Activated CD8-positive, alpha-beta memory T cell treated with anti-CD3 and anti-CD28 coated beads for 36 hours (primary cell): ENCODE data around the gene IFIH1. TPM values are rescaled to one million over a fixed set of nuclear protein-coding genes. Genes with fewer than 3 reads are reported as not detected.

ENCODE experiments used
- CTCF ChIA-PET: fragments of 350-600 bp; sonication (Branson Sonifier 250); formaldehyde crosslinking; loops from one replicate; lab custom pipeline; 2021; ENCODE audit warnings: antibody characterized with exemption; lab: Charles Lee
- POLR2A ChIA-PET: fragments of 350-600 bp; sonication (Branson Sonifier 250); formaldehyde crosslinking; loops from one replicate; lab custom pipeline; 2021; ENCODE audit warnings: antibody characterized with exemption; lab: Charles Lee
- total RNA-seq, 2 experiments: library from RNA; stranded (reverse); gene quantifications; one replicate each; pipeline ENCODE4 v1.2.3, GENCODE V29; 2021

IFIH1 gene
- total RNA-seq: 10 to 100 TPM; 15.8 TPM

DNA sequence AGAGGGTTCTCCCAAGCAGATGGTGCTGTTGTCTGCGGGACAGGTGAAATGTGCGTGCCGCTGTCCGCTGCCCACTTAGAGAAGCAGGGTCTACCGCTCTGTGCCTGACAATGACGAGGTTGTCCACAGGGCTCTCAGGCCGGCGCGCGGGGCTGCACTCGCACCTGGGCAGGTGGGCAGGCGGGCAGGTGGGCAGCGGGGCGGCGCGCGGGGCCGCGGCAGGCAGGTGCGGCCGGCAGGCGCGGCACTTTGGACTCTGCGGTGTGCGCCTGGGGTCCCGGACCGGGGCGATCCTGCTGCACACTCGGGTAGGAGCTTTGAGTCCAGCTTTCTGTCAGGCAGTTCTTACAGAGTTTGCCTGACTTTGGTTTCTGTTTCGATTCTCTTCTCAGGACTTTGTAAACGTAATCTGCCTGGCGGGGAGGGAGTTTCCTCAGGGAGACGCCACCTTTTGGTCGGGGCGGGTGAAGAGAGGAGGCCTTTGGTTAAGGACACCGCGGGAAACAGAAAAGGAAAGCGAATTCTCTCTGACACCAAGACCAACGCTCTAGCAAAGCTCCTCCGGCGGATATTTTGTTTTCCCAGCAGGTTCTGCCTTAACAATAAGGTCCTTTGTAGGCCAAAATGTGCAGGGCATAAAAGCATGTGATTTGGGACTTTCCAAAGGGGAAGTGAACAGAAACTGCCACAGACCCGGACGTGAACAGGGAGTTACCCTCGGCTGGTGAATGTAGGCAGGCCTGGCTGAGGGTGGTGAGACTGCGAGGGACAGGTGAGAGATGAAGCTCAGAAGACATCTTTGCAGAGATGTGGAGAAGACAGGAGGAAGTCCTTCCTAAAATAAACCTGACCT lies at the start of gene IFIH1:
IFIH1 (minus strand) TSS at position 357 of the 853 bp plus-strand sequence. CDS start 377 bp downstream, outside the sequence.
- ChIA-PET POLR2A (no interaction called here), CTCF (interaction anchor here (0.6 to 1.5 kb wide), 4 partner anchors 20 to 1261 kb away, joined by 3 to 4 read pairs (median 3); no protein-coding TSS in a partner anchor)

DNA sequence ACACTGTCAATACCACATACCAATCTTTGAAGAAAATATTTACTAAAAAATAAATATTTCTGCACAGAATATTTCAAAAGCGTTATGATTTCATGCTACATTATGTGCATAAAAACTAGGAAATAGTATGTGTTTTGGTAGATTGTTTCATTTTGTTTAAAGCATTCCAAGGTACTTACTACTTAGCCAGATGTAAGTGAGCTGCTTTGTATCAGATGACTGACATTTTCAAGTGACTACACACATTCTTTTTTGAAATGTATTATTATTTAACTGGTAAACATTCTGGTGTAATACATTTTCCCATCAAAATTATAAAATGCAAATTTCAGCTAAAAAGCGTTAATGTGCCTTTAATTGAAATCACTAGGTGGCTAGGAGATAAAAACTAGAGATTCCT lies 46.9 kb upstream of the IFIH1 start:
- CTCF ChIA-PET: no interaction called here
- POLR2A ChIA-PET: no interaction called here

DNA sequence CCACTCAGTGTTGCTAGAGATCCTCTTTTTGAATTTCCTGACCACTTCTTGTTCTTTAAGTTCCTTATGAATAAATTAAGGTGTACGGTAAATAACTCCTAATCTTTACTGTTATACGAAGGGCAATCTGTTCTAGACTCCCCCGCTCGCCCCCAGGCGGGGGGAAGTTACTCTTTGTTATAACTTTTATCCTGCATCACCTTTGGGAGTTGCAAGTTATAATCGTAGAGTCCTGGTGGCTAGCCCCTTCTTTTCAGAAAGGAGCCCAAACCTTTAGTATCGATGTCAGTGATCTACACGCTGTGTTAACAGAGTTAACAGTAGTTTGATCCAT lies 26.1 kb upstream of the IFIH1 start:
- CTCF ChIA-PET: no interaction called here
- POLR2A ChIA-PET: no interaction called here

DNA sequence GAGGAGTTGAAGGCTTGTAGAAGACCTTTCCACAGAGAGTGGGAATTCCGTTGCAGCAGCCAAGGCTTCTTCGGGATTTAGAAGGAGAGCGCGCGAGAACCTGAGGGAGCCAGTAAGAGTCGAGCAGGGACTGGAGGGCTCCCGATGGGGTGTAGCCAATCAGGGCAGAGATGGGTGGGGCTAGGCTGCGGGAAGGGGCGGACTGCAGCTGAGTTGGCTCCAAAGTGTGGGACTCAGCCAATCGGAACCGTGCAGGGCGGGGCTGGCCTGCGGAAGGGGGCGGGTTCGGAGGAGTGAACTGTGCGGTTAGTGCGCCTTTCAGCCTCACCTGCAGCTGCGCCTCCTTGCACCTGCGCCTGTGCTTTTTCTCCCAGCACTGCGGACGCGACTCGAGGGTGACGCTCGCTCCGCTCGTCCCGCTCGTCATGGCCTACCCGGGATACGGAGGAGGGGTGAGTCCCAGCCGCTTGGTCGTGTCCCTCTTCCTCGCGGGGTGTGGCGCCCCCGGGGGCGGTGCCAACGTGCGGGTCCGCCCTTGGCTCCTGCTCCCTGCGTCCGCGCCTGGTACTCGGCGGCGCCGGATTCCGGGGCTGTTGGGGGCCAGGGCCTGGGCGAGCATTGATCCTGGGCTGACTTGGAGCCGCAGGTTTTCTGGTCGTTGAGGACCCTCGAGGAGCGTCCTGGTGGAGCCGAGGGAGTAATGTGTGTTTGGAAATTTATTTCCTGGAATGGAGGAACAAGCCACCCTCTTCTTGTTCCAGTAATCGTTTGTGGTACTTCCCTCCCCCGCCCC lies 25.5 kb upstream of the IFIH1 start, which contains the start of gene GCA:
GCA (plus strand) TSS at position 309 of the 793 bp plus-strand sequence; CDS start at position 426, 117 bp downstream.
- CTCF ChIA-PET: no interaction called here
- POLR2A ChIA-PET: no interaction called here

DNA sequence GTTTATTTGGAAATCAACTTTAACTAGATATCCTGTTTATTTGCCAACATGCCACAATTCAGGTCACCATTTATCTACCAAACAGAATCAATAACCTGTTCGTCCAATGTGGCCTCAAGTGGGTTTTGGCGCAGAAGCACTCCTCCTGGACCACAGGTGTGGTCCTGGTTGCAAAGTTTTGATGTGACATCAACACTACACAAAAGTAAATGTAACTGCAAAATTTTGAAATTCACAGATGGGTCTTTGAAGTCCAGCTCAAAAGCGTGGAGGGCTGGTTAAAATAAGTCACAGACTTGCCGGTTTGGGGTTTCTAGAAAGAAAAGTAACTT lies 25.0 kb upstream of the IFIH1 start:
- CTCF ChIA-PET: no interaction called here
- POLR2A ChIA-PET: no interaction called here

DNA sequence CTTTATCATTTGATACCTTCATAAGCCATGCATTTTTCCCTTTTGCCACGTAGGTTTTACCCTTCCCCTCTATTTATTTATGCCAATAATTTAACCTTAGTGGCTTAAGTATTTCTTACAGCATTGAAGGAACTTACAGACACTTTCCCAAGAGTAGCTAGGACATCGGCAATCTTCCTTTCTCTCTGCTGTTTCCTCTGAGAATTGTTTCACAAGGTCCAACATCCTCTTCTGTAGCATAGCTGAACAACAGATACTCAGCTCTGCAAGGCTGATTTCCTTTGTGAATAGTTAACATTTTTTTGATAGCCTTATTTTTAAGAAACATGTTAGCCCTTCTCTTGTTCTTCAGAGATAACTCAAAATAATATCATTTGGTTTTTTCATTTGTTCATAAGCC lies 24.4 kb upstream of the IFIH1 start:
- ChIA-PET CTCF (no interaction called here), POLR2A (no interaction called here)

DNA sequence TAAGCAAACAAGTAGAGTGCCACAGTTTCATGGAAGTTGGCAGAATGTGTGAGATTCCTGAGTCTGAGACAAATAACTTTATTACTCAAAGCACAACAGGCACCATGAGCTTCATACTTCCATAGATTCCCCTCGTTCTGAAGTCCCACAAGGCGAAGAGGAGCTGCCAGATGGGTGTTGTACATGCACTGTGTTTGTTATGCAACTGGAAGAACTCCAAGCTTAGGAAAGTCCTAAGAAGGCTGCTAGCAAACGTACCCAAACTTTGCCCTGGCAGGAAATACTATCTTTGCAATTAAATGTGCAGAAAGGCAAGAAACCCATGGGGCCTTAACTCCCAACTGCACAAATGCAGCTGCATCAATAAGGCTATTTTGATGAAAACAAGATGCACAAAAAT lies 23.8 kb upstream of the IFIH1 start:
- ChIA-PET POLR2A (no interaction called here), CTCF (no interaction called here)

DNA sequence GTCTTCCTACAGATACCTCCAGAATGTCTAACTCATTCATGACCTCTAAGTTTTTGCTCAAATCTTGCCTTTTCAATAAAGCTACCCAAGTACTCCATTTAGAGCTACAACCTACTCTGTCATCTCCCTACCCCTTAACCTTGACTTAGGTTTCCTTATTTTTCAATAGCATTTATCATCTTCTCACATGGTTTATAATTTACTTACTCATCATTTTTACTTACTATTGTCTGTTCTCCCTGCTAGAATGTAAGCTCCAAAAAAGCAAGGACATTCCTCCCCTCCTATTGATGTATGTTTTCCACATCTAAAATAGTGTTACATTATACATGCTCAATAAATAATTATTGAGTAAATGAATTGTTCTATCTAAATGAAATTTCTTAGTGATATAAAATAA lies 22.3 kb upstream of the IFIH1 start:
- CTCF ChIA-PET: no interaction called here
- POLR2A ChIA-PET: no interaction called here

DNA sequence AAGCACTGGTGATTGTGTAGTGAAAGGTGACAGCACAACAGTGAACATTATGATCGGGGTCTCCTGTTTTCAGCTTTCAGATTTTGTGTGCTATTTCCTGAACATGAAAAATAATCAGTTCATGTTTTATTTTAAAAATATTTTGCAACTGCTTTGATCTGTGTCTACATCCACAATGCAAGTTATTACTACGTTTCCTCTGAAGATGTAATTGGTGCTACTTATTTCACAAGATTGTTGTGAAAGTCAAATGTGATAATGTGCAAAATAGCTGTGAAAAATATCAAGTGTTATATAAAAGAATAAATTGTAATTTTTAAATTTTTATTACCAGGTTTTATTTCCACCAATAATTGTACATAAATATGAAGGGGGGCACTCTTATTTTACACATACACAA lies 19.4 kb upstream of the IFIH1 start:
- POLR2A ChIA-PET: no interaction called here
- CTCF ChIA-PET: no interaction called here

DNA sequence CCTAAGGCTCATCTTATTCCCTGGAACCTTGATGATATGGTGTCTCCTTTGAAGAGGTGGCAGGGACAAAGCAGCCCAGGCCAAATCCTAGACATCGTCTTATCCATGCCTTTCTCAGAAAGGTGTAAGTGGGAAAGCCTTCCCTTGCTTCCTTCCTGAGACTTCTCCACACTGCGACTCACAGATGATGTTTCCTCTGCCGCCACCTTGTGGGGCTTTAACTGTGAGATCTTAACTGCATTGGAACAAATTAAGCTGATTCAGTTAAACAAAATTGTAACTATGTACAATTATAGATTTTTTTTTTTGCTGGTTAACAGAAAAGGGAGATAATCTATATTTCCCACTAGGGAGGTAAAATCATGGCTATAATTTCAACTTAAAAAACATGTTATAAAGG lies 15.5 kb upstream of the IFIH1 start:
- ChIA-PET CTCF (no interaction called here), POLR2A (no interaction called here)

DNA sequence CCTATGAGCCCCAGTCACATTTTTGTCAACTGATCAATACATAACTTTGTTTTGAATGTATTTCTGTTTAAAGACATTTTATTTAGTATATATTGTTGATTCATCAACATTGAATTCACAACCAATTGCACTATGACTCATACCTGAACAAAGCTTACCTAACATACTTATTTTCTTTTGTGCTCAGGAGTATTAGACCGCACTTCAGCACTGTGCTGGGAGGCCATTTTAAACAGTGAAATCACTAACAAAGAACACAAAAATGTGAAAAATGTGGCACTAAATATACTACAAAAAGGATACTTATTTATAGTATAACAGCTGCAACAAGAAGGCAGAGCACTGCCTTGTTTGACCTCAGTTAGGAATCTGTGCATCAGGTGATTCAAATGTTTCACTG lies 12.4 kb upstream of the IFIH1 start:
- POLR2A ChIA-PET: no interaction called here
- CTCF ChIA-PET: no interaction called here

DNA sequence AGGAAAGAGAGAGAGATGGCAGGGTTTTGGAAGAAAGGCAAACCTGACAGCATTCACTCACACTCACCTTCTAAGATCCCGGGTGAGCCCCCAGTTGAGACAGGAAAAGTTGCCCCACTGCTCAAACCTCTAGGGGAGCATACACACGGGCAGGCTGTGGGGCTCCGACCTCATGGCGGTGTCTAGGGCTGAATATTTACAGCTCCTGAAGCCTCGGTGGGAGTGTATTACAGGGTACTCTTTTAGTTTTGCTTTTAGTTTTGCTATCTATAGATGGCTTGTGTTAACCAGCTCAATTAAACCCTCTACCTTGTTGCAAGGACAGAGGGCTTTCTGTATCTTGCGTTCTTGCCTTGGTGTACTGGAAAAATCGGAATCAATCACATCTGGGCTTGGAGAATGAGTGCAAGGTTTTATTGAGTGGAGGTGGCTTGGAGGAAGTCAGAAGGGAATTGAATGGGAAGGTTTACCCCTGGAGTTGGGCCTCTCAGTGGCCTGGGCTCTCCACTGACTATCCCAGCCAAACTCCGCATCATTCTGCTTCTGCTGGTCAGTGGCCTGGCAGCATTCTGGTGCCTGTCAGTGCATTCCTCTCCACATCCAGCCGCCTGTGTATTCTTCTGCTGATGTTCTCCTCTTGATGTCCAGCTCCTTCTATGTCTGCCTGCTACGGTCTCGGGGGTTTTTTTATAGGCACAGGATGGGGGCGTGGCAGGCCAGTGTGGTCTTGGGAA lies 10.1 kb upstream of the IFIH1 start:
- CTCF ChIA-PET: interaction anchor here (0.6 kb wide), 1 partner anchor 67 kb away, joined by 4 read pairs; no protein-coding TSS in a partner anchor
- POLR2A ChIA-PET: no interaction called here

DNA sequence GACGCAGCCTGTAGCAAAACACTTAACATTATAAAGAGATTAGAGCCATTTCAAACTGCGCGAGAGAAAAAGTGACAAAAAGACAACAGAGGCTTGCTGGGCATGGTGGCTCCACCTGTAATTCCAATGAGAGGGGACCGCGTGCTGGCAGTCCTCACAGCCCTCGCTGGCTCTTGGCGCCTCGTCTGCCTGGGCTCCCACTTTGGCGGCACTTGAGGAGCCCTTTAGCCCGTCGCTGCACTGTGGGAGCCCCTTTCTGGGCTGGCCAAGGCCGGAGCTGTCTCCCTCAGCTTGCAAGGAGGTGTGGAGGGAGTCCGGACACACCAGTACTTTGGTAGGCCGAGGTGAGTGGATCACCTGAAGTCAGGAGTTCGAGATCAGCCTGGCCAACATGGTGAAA lies 9.3 kb upstream of the IFIH1 start:
- CTCF ChIA-PET: interaction anchor here (0.6 kb wide), 1 partner anchor 68 kb away, joined by 4 read pairs; no protein-coding TSS in a partner anchor
- POLR2A ChIA-PET: no interaction called here

DNA sequence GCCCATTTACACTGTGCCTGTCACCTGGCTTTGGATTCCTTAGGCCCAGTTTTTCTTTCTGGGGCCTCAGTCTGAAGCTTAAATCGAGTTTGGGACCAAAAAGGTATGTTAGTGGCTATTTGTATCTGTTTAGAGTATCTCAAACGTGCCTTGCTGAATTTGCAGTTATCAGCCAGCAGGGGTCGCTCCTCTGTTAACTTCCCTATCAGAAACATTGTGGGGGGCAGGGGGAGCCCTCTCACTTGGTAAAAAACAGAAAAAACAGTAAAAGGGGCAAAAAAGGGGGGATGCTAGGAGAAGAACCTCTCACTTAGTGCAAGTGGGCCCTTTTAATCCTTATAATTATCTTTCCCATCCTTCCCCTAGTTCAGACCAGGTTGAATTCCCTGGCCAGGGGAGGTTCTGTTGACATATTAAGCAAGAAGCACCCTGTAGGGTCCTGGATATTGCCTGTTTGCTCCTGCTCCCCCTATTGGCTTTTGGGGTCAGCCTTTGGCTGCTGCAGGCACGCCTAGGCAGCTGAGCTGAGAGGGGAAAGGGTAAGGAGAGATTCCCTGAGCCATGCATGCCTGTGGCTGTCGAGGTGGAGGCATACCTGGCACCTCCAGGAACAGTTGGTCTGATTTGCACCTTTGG lies 8.8 kb upstream of the IFIH1 start:
- ChIA-PET CTCF (no interaction called here), POLR2A (no interaction called here)

DNA sequence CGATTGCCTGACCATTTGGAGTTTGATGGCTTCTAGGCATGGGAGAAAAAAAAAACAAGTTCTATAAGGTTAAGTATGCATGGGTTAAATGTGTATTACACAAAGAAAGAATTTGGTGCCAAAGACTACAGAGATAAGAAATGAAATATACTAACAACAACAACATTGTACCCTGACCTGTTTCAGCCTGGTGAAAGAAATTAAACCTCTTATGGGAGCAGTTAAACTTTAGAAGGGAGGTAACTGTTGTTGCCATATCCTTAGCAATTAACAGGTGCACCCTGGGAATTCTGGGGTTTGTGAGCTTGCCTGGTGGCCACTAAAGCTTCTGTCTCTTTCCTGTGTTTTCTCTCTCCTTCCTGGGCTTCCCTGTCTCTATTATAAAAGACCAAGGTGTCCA lies 6.5 kb upstream of the IFIH1 start:
- POLR2A ChIA-PET: no interaction called here
- CTCF ChIA-PET: interaction anchor here (0.6 kb wide), 1 partner anchor 1840 kb away, joined by 3 read pairs; no protein-coding TSS in a partner anchor

DNA sequence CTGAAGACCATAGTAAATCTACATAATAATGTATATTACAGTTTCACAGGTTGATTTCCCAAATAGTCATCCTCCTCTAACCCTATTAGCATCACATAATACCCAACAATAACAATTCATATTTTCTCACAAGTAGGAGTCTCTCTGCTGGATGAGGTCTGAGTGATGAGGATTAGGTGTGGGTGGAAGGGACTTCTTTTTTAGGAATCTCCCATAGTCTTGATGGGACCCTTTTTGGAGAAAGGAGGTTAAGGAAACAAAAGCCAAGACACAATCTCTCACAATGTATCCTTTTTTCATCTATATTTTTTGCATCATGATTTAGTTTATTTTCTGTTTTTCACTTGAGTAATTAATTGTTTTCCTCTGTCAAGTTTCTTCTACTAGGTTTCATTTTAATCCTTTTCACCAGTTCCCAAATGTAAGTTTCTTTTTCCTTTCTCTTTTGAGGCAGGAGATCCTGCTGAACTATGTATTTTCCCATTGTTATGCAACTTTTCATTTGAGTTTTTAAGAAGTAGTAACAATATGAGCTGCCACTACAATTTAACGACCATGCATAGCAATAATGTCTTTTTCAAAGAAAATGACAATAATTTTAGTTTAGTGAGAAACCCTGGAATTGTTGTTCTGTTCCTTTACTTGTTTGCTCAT lies 2.5 kb upstream of the IFIH1 start:
- ChIA-PET CTCF (no interaction called here), POLR2A (no interaction called here)

DNA sequence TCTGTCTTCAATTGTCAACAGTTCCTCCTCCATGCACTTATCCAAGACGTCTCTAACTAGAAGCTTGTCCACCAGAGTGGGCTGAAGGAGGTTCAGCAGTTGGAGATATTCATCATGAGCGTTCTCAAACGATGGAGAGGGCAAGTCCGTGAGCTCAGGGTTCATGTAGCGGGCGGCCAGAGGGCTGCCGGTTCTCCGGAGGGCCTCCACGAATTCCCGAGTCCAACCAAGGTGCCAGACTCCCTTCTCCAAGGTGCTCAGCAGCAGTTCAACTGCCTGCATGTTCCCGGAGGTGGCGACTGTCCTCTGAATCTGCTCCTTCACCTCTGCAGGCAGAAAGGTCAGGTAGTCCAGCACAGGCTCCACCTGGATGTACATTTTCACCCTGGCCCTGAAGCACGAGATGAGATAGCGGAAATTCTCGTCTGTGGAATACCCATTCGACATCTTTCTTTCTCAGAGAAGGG lies 590 bp downstream of the IFIH1 start:
- ChIA-PET POLR2A (interaction anchor here (0.6 to 0.8 kb wide), 2 partner anchors 28 to 1201 kb away, joined by 3 read pairs; no protein-coding TSS in a partner anchor), CTCF (interaction anchor here (0.8 to 1.5 kb wide), 2 partner anchors 20 to 336 kb away, joined by 3 to 4 read pairs; no protein-coding TSS in a partner anchor)

DNA sequence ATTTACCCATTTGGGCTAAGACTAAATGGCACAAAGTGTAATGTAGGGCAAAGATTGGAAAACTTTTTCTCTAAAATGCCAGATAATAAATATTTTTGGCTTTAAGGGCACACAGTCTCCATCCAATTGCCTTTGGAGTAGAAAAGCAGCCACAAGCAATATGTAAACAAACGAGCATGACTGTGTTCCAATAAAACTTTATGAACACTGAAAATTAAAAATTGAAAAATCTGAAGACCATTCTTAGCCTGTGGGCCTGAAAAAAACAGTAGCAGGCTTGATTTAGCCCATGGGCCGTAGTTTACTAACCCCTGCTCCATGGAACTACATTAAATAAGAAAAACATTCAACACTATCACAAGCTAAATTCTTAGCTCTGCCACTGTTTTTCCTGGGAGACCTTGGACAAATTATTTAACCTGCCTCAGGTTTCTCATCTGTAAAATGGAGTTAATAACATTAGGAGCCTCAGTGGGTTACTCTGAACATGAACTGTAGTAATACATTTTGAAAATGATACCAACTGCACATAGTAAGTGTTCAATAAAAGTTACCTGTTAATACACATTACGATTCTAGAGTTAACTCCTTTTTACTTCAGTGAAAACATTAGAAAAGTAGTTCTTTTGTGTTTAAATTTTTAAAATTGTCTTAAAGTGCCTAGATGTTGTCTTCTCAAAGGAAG lies 1.3 kb downstream of the IFIH1 start:
- ChIA-PET POLR2A (interaction anchor here (0.6 to 0.8 kb wide), 2 partner anchors 29 to 1201 kb away, joined by 3 read pairs; no protein-coding TSS in a partner anchor), CTCF (interaction anchor here (1.5 kb wide), 1 partner anchor 19 kb away, joined by 4 read pairs; no protein-coding TSS in a partner anchor)
